MCF 10A (cell line): ENCODE data around the gene SPCS2. TPM values are rescaled to one million over a fixed set of nuclear protein-coding genes. Genes with fewer than 3 reads are reported as not detected.
"Not testable (repeated sequence)": the region's sequence is repeated elsewhere in the genome, so short reads cannot be mapped to it uniquely, and the experiment has no call there.

Experiments used
- BruUV-seq: library from RNA; stranded (reverse); fragments of 400-500 nt; replicated peaks from 2 replicates; lab custom pipeline; 2021; lab: Mats Ljungman, UMichigan
- CTCF ChIA-PET: fragments of 300-600 bp; sonication (Branson Sonifier 250); formaldehyde crosslinking; extraction: SDS; loops from one replicate; lab custom pipeline; 2021; ENCODE audit warnings: antibody characterized with exemption, inconsistent platforms; lab: Yijun Ruan, JAX
- POLR2A ChIA-PET: fragments of 300-600, 350-650 bp; sonication (Branson Sonifier 250); formaldehyde crosslinking; extraction: SDS; loops from one replicate; lab custom pipeline; 2020; ENCODE audit warnings: antibody characterized with exemption, inconsistent platforms; lab: Yijun Ruan, JAX
- DNase-seq: peaks from one replicate; pipeline ENCODE4 v3.0.0-alpha.2; 2018; ENCODE audit not compliant: unreplicated experiment
- H3K27ac Mint-ChIP-seq: one replicate; pipeline ENCODE4 v1.8.0; 2022; ENCODE audit warnings: mild to moderate bottlenecking, low read depth, mixed read lengths; ENCODE audit not compliant: unreplicated experiment
- H3K27me3 Mint-ChIP-seq: one replicate; pipeline ENCODE4 v1.8.0; 2022; ENCODE audit warnings: mixed read lengths; ENCODE audit not compliant: insufficient read depth, unreplicated experiment
- H3K36me3 Mint-ChIP-seq: one replicate; pipeline ENCODE4 v1.8.0; 2022; ENCODE audit warnings: mild to moderate bottlenecking, moderate library complexity, mixed read lengths; ENCODE audit not compliant: insufficient read depth, unreplicated experiment
- H3K4me1 Mint-ChIP-seq: one replicate; pipeline ENCODE4 v1.8.0; 2022; ENCODE audit warnings: mixed read lengths; ENCODE audit not compliant: insufficient read depth, unreplicated experiment
- H3K4me3 Mint-ChIP-seq: one replicate; pipeline ENCODE4 v1.8.0; 2022; ENCODE audit warnings: mild to moderate bottlenecking, moderate library complexity, mixed read lengths; ENCODE audit not compliant: unreplicated experiment
- H3K9me3 Mint-ChIP-seq: one replicate; pipeline ENCODE4 v1.8.0; 2022; ENCODE audit warnings: mixed read lengths; ENCODE audit not compliant: unreplicated experiment
- CTCF ChIP-seq: fragments of 200-600 bp; IDR thresholded peaks from one replicate; pipeline ENCODE4 v1.8.0; 2022; ENCODE audit warnings: antibody characterized with exemption, mild to moderate bottlenecking; ENCODE audit not compliant: unreplicated experiment
- intact Hi-C: fragments of 100-400 bp; cut with micrococcal nuclease; formaldehyde crosslinking; loops from 2 replicates; pipeline ENCODE4 v1.14.1; 2022
- total RNA-seq: library from RNA; stranded (reverse); gene quantifications from 2 replicates; pipeline ENCODE4 v1.2.3, GENCODE V29; 2022

The SPCS2 gene
- total RNA-seq, 1 experiment from 2014 or later: 198 TPM

GRCh38 chr11:74989260-74989638 is 40.2 kb downstream of the SPCS2 start:
- Mint-ChIP-seq H3K4me1 (peaks cover 15% of the 10 kb centered on the region), H3K9me3 (no peaks in the 10 kb centered on the region), H3K36me3 (no peaks in the 10 kb centered on the region), H3K4me3 (peak overlapping the region; percentile 93), H3K27ac (peak overlapping the region; percentile 90), H3K27me3 (no peaks in the 10 kb centered on the region)
- ChIA-PET POLR2A (interaction anchor here (0.6 to 2.1 kb wide), 19 partner anchors 10 to 1573 kb away, joined by 3 to 14 read pairs (median 4); partner anchors contain the start of genes SPCS2 and XRRA1), CTCF (interaction anchor here (0.7 to 1.3 kb wide), 4 partner anchors 50 to 326 kb away, joined by 3 to 5 read pairs (median 4); no protein-coding TSS in a partner anchor)
- TF ChIP-seq CTCF: no peak
- intact Hi-C loops: loop anchor here (2.0 to 5.0 kb wide), 2 partner anchors 42 to 60 kb away; partner anchors contain the start of genes SPCS2 and XRRA1
- no peak for DNase-seq
- BruUV-seq: TSS peak; percentile 44

- H3K4me1 Mint-ChIP-seq: peaks cover 15% of the 10 kb centered on the region
Measured at GRCh38 chr11:74990150-74990549, 41.1 kb downstream of the SPCS2 start.

GRCh38 chr11:74990941-74991340 is 41.9 kb downstream of the SPCS2 start:
- Mint-ChIP-seq H3K27ac (no peak overlapping the region), H3K4me3 (peak overlapping the region; percentile 34), H3K36me3 (no peaks in the 10 kb centered on the region), H3K4me1 (peaks cover 15% of the 10 kb centered on the region), H3K9me3 (no peaks in the 10 kb centered on the region), H3K27me3 (no peaks in the 10 kb centered on the region)
- BruUV-seq: no TSS peak
- intact Hi-C loops: no loop called here
- POLR2A ChIA-PET: no interaction called here
- no peak for TF ChIP-seq CTCF
- DNase-seq: no peak
- CTCF ChIA-PET: no interaction called here

More at GRCh38 chr11:74990150-74990549, 41.1 kb downstream of the SPCS2 start:
- DNase-seq, H3K27me3 Mint-ChIP-seq, BruUV-seq, H3K9me3 Mint-ChIP-seq, H3K27ac Mint-ChIP-seq, intact Hi-C loops, H3K36me3 Mint-ChIP-seq: not testable (repeated sequence)
- ChIA-PET POLR2A (interaction anchor here (0.7 to 2.1 kb wide), 8 partner anchors 11 to 425 kb away, joined by 3 to 14 read pairs (median 6); partner anchors contain the start of genes SPCS2 and XRRA1), CTCF (interaction anchor here (0.6 to 1.3 kb wide), 4 partner anchors 16 to 342 kb away, joined by 3 to 5 read pairs (median 4); no protein-coding TSS in a partner anchor)
- H3K4me3 Mint-ChIP-seq: peak overlapping the region; percentile 34

GRCh38 chr11:74992852-74993251 is 43.8 kb downstream of the SPCS2 start:
- CTCF ChIA-PET: no interaction called here

More at GRCh38 chr11:74992852-74993251, 43.8 kb downstream of the SPCS2 start:
- POLR2A ChIA-PET: interaction anchor here (0.8 kb wide), 1 partner anchor 39 kb away, joined by 3 read pairs; no protein-coding TSS in a partner anchor
- intact Hi-C loops: no loop called here
- no peaks in the 10 kb centered on the region for H3K36me3 Mint-ChIP-seq
- H3K27ac Mint-ChIP-seq: no peak overlapping the region
- no TSS peak for BruUV-seq
- DNase-seq: no peak
- no peak for TF ChIP-seq CTCF
- peaks cover 15% of the 10 kb centered on the region for H3K4me1 Mint-ChIP-seq
- no peaks in the 10 kb centered on the region for H3K27me3 Mint-ChIP-seq
- H3K9me3 Mint-ChIP-seq: no peaks in the 10 kb centered on the region
- no peak overlapping the region for H3K4me3 Mint-ChIP-seq
